Neural crest cell (in vitro differentiated cells): Measurements from ENCODE around the gene SEMA3F. TPM values are rescaled to one million over a fixed set of nuclear protein-coding genes. Genes with fewer than 3 reads are reported as not detected.
A peak's percentile ranks its signal among the peaks of the same experiment; 100 is the strongest.

Source experiments
- DNase-seq: peaks from one replicate; pipeline ENCODE4 v3.0.0; 2021; ENCODE audit warnings: low read depth, mixed read lengths, low spot score
- H3K27ac Mint-ChIP-seq: one replicate; pipeline ENCODE4 v1.8.0; 2021; ENCODE audit warnings: mild to moderate bottlenecking, mixed read lengths; ENCODE audit not compliant: unreplicated experiment
- H3K27me3 Mint-ChIP-seq: 2 replicates; pipeline ENCODE4 v1.8.0; 2021; ENCODE audit warnings: low read depth, mild to moderate bottlenecking, mixed read lengths
- H3K36me3 Mint-ChIP-seq: 2 replicates; pipeline ENCODE4 v1.8.0; 2021; ENCODE audit warnings: low read depth, mild to moderate bottlenecking, mixed read lengths
- H3K4me1 Mint-ChIP-seq: 2 replicates; pipeline ENCODE4 v1.8.0; 2021; ENCODE audit warnings: mixed read lengths
- H3K4me3 Mint-ChIP-seq: one replicate; pipeline ENCODE4 v1.8.0; 2021; ENCODE audit warnings: mild to moderate bottlenecking, mixed read lengths
- H3K9me3 Mint-ChIP-seq: 2 replicates; pipeline ENCODE4 v1.8.0; 2021; ENCODE audit warnings: mixed read lengths
- total RNA-seq: library from RNA; stranded (reverse); gene quantifications from 2 replicates; pipeline ENCODE4 v1.2.1, GENCODE V29; 2021
- TF ChIP-seq, protein P1 (sequence below): fragments of 200-600 bp; sonication (generic); conservative IDR thresholded peaks from 2 replicates; pipeline ENCODE4 v1.5.0; 2021; ENCODE audit warnings: antibody characterized with exemption, mild to moderate bottlenecking

The SEMA3F gene
- total RNA-seq, 1 donor from 2014 or later, result 4.2 TPM

DNA sequence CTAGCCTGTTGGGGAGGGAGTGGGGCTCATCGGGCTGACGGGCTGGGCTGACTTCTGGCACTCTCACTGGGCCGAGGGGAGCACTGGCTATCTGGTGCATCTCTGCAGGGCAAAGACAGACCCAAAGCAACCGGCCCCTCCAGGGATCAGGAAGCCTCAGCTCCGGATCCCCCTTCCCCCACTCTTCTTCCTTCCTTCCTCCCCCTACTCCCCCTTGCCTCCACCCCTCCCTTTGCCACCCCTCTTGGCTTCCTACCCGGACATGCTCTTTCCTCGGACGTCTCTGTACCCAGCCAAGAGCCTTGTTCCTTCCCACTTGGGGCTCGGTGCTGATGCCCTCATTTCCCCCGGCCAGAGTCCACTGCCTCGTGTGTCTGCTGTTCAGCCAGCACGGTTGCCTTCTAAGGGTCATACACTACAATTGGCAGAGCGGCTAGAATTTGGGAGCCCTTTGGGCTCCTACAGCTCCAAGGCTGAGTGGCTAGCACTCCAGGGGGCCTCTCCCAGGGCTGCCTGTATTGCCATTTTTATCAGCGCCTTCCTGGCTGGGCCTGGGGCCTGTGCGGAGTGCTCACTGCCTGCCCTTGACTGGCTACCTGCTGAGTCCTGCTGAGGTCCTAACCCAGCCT, 10.9 kb downstream of the SEMA3F start:
- no peak overlapping the region for H3K27ac Mint-ChIP-seq

GRCh38 chr3:50166620-50167019, 11.5 kb downstream of the SEMA3F start:
- Mint-ChIP-seq H3K4me1 (peaks cover 27% of the 10 kb centered on the region), H3K27ac (no peak overlapping the region)
- TF ChIP-seq, protein P1, sequence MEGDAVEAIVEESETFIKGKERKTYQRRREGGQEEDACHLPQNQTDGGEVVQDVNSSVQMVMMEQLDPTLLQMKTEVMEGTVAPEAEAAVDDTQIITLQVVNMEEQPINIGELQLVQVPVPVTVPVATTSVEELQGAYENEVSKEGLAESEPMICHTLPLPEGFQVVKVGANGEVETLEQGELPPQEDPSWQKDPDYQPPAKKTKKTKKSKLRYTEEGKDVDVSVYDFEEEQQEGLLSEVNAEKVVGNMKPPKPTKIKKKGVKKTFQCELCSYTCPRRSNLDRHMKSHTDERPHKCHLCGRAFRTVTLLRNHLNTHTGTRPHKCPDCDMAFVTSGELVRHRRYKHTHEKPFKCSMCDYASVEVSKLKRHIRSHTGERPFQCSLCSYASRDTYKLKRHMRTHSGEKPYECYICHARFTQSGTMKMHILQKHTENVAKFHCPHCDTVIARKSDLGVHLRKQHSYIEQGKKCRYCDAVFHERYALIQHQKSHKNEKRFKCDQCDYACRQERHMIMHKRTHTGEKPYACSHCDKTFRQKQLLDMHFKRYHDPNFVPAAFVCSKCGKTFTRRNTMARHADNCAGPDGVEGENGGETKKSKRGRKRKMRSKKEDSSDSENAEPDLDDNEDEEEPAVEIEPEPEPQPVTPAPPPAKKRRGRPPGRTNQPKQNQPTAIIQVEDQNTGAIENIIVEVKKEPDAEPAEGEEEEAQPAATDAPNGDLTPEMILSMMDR, result no peak

More for the DNA sequence above, 10.9 kb downstream of the SEMA3F start:
- no peaks in the 10 kb centered on the region for H3K9me3 Mint-ChIP-seq
- no peak overlapping the region for H3K4me3 Mint-ChIP-seq
- no peaks in the 10 kb centered on the region for H3K36me3 Mint-ChIP-seq
- TF ChIP-seq, protein P1, result no peak
- H3K27me3 Mint-ChIP-seq, result no peaks in the 10 kb centered on the region
- H3K4me1 Mint-ChIP-seq, result peaks cover 27% of the 10 kb centered on the region
- DNase-seq, result no peak

DNA sequence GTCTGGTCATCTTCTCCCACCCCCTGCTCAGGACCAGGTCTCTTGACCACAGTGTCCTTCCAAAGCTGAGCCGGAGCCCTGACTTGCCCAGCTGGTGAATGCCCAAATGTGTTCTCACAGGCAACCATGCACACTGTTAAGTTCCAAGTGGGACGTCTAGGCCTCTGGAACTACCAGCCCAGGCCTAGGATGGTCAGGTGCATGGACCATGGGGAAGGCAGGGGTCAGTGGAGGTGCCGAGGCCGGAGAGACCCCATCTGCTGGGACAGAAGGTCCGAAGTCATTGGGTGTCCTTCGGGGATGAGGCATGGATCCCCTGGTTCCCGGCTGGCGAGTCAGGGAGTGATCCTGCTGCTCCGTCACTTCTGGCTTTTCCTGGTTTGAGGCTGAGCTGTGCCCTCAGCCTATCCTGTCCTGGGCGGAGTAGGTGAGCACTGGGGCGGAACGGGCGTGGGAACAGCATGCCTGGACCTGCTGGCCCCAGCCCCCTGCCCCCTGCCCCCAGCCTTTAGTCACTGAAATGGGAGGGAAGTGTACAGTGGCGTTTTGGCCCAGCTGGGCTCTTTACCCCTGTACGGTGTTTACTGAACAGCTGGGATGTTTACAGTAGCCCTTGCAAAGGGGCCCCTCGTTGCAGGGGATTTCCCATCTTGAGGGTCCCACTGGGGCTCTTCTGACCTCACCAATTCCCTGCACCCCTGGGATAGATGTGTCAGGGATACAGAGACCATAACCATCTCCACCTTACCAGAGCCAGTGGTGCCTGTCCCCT, 12.1 kb downstream of the SEMA3F start:
- Mint-ChIP-seq H3K36me3 (no peaks in the 10 kb centered on the region), H3K4me3 (no peak overlapping the region), H3K27ac (peak overlapping the region; percentile 75), H3K4me1 (peaks cover 27% of the 10 kb centered on the region), H3K9me3 (no peaks in the 10 kb centered on the region), H3K27me3 (no peaks in the 10 kb centered on the region)
- no peak for DNase-seq
- TF ChIP-seq, protein P1, result no peak

More at GRCh38 chr3:50166620-50167019, 11.5 kb downstream of the SEMA3F start:
- no peaks in the 10 kb centered on the region for H3K36me3 Mint-ChIP-seq
- H3K9me3 Mint-ChIP-seq, result no peaks in the 10 kb centered on the region
- no peak for DNase-seq
- no peak overlapping the region for H3K4me3 Mint-ChIP-seq
- H3K27me3 Mint-ChIP-seq, result no peaks in the 10 kb centered on the region

- Mint-ChIP-seq H3K4me1 (peaks cover 27% of the 10 kb centered on the region), H3K36me3 (no peaks in the 10 kb centered on the region), H3K9me3 (no peaks in the 10 kb centered on the region), H3K4me3 (no peak overlapping the region), H3K27me3 (no peaks in the 10 kb centered on the region), H3K27ac (no peak overlapping the region)
- no peak for DNase-seq
- TF ChIP-seq, protein P1, result no peak
These were observed 12.7 kb downstream of the SEMA3F start for GRCh38 chr3:50167841-50168209.

GRCh38 chr3:50168388-50168787, 13.3 kb downstream of the SEMA3F start:
- no peaks in the 10 kb centered on the region for H3K9me3 Mint-ChIP-seq
- TF ChIP-seq, protein P1, result no peak
- peaks cover 27% of the 10 kb centered on the region for H3K4me1 Mint-ChIP-seq
- no peak overlapping the region for H3K4me3 Mint-ChIP-seq
- no peak for DNase-seq
- no peaks in the 10 kb centered on the region for H3K36me3 Mint-ChIP-seq
- H3K27me3 Mint-ChIP-seq, result no peaks in the 10 kb centered on the region
- no peak overlapping the region for H3K27ac Mint-ChIP-seq
